ENCODE results near the gene SLC2A10. TPM values are rescaled to one million over a fixed set of nuclear protein-coding genes. Genes with fewer than 3 reads are reported as not detected.

The SLC2A10 gene
- total and polyA plus RNA-seq, 10 of the 15 experiments (the other 5 are each of a cell fraction or from before 2014, with no cell fraction given) = not detected

DNA sequence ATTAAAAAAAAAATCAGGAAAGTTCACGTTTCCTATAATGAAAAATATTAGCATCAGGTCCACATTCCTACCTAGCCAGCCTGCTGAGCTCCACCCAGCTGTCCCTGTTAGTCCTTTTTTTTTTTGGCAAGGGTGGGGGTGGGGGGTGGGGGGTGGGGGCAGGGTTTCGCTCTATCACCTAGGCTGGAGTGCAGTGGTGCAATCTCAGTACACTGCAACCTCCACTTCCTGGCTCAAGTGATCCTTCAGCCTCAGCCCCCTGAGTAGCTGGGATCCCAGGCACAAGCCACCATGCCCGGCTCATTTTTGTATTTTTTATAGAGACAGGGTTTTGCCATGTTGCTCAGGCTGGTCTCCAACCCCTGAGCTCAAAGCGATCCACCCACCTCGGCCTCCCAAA lies 7.5 kb upstream of the SLC2A10 start (continued):
- TF ChIP-seq, protein P1, sequence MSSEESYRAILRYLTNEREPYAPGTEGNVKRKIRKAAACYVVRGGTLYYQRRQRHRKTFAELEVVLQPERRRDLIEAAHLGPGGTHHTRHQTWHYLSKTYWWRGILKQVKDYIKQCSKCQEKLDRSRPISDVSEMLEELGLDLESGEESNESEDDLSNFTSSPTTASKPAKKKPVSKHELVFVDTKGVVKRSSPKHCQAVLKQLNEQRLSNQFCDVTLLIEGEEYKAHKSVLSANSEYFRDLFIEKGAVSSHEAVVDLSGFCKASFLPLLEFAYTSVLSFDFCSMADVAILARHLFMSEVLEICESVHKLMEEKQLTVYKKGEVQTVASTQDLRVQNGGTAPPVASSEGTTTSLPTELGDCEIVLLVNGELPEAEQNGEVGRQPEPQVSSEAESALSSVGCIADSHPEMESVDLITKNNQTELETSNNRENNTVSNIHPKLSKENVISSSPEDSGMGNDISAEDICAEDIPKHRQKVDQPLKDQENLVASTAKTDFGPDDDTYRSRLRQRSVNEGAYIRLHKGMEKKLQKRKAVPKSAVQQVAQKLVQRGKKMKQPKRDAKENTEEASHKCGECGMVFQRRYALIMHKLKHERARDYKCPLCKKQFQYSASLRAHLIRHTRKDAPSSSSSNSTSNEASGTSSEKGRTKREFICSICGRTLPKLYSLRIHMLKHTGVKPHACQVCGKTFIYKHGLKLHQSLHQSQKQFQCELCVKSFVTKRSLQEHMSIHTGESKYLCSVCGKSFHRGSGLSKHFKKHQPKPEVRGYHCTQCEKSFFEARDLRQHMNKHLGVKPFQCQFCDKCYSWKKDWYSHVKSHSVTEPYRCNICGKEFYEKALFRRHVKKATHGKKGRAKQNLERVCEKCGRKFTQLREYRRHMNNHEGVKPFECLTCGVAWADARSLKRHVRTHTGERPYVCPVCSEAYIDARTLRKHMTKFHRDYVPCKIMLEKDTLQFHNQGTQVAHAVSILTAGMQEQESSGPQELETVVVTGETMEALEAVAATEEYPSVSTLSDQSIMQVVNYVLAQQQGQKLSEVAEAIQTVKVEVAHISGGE (CRISPR knock-in tag; IDR thresholded peaks at IDR 0.05) = no peak
- TF ChIP-seq TARDBP (IDR thresholded peaks at IDR 0.05; ENCODE audit: borderline replicate concordance) (no peak), GATAD2B (conservative IDR thresholded peaks at IDR 0.05; ENCODE audit: low read depth) (no peak), SRF (IDR thresholded peaks at IDR 0.05; ENCODE audit: low read depth in 2 of 2, low read length in 2 of 2) (no peak)

DNA sequence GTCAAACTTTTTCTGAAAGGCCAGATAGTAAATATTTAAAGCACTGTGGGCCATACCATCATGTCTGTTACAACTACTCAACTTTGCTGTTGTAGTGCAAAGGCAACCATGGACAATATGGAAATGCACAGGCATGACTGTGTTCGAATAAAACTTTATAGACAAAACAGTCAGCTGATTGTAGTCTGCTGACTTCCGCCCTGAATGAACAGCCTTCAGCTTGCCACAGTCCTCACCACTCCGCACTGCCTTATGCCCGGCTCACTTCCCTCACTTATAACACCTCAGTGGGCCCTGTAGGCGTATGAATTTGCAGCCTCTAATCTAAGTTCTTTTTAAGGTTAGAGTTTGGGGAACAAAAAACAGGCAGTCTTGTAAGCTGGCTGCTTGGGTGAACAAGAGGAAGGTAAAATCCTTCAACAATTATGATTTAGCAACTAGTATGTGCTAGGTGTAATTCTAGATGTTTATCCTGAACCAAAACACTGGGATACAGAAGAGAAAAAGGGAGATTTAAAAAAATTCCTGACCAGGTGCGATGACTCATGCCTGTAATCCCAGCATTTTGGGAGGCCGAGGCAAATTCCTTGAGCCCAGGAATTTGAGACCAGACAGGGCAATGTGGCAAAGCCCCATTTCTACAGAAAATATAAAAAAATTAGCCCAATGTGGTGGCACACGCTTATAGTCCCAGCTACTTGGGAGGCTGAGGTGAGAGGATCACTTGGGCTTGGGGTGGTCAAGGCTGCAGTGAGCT lies 6.8 kb upstream of the SLC2A10 start:
- H3K9ac ChIP-seq (ENCODE audit: control insufficient read depth, insufficient read depth, low read length) = no peak overlapping the region
- no peaks in the 10 kb centered on the region; a peak in 1 of 4 replicates for H3K27me3 ChIP-seq (replicated peaks in 1 of 2; ENCODE audit: control insufficient read depth in 2 of 2, insufficient read depth in 2 of 2, low read length in 1 of 2)
- no peaks in the 10 kb centered on the region for H3K36me3 ChIP-seq (ENCODE audit: control insufficient read depth in 2 of 2, insufficient read depth in 2 of 2, low read length in 1 of 2)
- WGBS (ENCODE audit: insufficient coverage, insufficient replicate concordance, low lambda C conversion rate, missing lambda C conversion rate) = 54% methylated on average over 8 of the region's 8 CpGs
- TF ChIP-seq, protein P2, sequence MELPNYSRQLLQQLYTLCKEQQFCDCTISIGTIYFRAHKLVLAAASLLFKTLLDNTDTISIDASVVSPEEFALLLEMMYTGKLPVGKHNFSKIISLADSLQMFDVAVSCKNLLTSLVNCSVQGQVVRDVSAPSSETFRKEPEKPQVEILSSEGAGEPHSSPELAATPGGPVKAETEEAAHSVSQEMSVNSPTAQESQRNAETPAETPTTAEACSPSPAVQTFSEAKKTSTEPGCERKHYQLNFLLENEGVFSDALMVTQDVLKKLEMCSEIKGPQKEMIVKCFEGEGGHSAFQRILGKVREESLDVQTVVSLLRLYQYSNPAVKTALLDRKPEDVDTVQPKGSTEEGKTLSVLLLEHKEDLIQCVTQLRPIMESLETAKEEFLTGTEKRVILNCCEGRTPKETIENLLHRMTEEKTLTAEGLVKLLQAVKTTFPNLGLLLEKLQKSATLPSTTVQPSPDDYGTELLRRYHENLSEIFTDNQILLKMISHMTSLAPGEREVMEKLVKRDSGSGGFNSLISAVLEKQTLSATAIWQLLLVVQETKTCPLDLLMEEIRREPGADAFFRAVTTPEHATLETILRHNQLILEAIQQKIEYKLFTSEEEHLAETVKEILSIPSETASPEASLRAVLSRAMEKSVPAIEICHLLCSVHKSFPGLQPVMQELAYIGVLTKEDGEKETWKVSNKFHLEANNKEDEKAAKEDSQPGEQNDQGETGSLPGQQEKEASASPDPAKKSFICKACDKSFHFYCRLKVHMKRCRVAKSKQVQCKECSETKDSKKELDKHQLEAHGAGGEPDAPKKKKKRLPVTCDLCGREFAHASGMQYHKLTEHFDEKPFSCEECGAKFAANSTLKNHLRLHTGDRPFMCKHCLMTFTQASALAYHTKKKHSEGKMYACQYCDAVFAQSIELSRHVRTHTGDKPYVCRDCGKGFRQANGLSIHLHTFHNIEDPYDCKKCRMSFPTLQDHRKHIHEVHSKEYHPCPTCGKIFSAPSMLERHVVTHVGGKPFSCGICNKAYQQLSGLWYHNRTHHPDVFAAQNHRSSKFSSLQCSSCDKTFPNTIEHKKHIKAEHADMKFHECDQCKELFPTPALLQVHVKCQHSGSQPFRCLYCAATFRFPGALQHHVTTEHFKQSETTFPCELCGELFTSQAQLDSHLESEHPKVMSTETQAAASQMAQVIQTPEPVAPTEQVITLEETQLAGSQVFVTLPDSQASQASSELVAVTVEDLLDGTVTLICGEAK (IDR thresholded peaks at IDR 0.05; ENCODE audit: borderline replicate concordance) = peak; percentile 68
- TF ChIP-seq CBFB (IDR thresholded peaks at IDR 0.05; ENCODE audit: low read depth) = no peak
- TF ChIP-seq TBL1XR1 (IDR thresholded peaks at IDR 0.05; ENCODE audit: low read depth, low read length) = no peak
- H2AFZ ChIP-seq (ENCODE audit: control insufficient read depth, low read depth, low read length) = no peak overlapping the region
- no peak for FAIRE-seq
- no peak overlapping the region for H3K27ac ChIP-seq (ENCODE audit: control insufficient read depth, insufficient read depth)
- ChIA-PET RAD21 (ENCODE audit: unreplicated experiment) (no interaction called here), CTCF (interaction anchor here (1.2 to 1.9 kb wide), 3 partner anchors 8 to 46 kb away, joined by 3 to 5 read pairs (median 4); no protein-coding TSS in a partner anchor), SMC1A (ENCODE audit: uncharacterized antibody, unreplicated experiment) (interaction anchor here (0.7 to 1.3 kb wide), 2 partner anchors 15 to 21 kb away, joined by 3 to 5 read pairs; no protein-coding TSS in a partner anchor), POLR2A (interaction anchor here (0.6 kb wide), 1 partner anchor 192 kb away, joined by 3 read pairs; no protein-coding TSS in a partner anchor)
- intact Hi-C loops (cut with micrococcal nuclease; ENCODE audit: unreplicated experiment) = no loop called here
- ATAC-seq = no peak
- DNase-seq (ENCODE audit: low read depth, low spot score) = no peak
- H3K9me3 ChIP-seq (replicated peaks; ENCODE audit: control insufficient read depth, insufficient read depth, low read length) = peaks cover 2% of the 10 kb centered on the region; the same call in 1 of the 3 replicates
- in situ Hi-C loops (cut with MboI) = no loop called here
- BruUV-seq (replicated peaks) = no TSS peak
- no peaks in the 10 kb centered on the region for H3K79me2 ChIP-seq (ENCODE audit: control insufficient read depth, insufficient read depth, low read length)
- H3K4me3 ChIP-seq = no peak overlapping the region
- H3K4me2 ChIP-seq (ENCODE audit: control insufficient read depth, insufficient read depth) = no peak overlapping the region
- H3K4me1 ChIP-seq (ENCODE audit: control insufficient read depth, insufficient read depth, low read length) = no peaks in the 10 kb centered on the region
- H4K20me1 ChIP-seq (ENCODE audit: control insufficient read depth, insufficient read depth) = no peaks in the 10 kb centered on the region

Data from GM12878 (cell line).